ENCODE results near the gene NTSR1. TPM values are rescaled to one million over a fixed set of nuclear protein-coding genes. Genes with fewer than 3 reads are reported as not detected.

The NTSR1 gene
- total and polyA plus RNA-seq, 2 donors (not counting 1 experiment from before 2014, with no cell fraction given) = not detected

- no peak for ATAC-seq (ENCODE audit: low read depth)
- no peak overlapping the region for H3K9ac ChIP-seq (ENCODE audit: low read length)
- ChIA-PET POLR2A (no interaction called here), CTCF (no interaction called here)
- no peak overlapping the region for H3K4me3 ChIP-seq (ENCODE audit: control extremely low read depth in 1 of 5, extremely low read depth in 1 of 5, insufficient read depth in 1 of 5, low read depth in 2 of 5, low read length in 4 of 5)
- Mint-ChIP-seq H3K4me1 (peaks cover 36% of the 10 kb centered on the region), H3K27ac (no peak overlapping the region), H3K27me3 (no peaks in the 10 kb centered on the region), H3K4me3 (no peak overlapping the region), H3K9me3 (ENCODE audit: insufficient read depth) (no peaks in the 10 kb centered on the region)
- no peaks in the 10 kb centered on the region for H3K79me2 ChIP-seq (ENCODE audit: control insufficient read depth, insufficient read depth, low read length)
- H3K9me3 ChIP-seq (ENCODE audit: control extremely low read depth in 1 of 3, control insufficient read depth in 2 of 3, insufficient read depth in 1 of 3, low read length in 2 of 3) = peaks cover 0 to 3% (median 0%) of the 10 kb centered on the region in 3 donors
- WGBS (ENCODE audit: insufficient coverage) = 77% methylated on average over 10 of the region's 14 CpGs
- H2AFZ ChIP-seq (ENCODE audit: insufficient read depth, low read depth, low read length, poor library complexity, severe bottlenecking) = no peak overlapping the region
- intact Hi-C loops (cut with micrococcal nuclease) = no loop called here
- H4K20me1 ChIP-seq (ENCODE audit: control insufficient read depth, insufficient read depth, low read length, poor library complexity, severe bottlenecking) = no peaks in the 10 kb centered on the region
- H3K27ac ChIP-seq (ENCODE audit: low read length in 2 of 2) = no peak overlapping the region
- H3K4me2 ChIP-seq (replicated peaks; ENCODE audit: low read depth, low read length, poor library complexity, severe bottlenecking) = no peak overlapping the region
- DNase-seq = no peak
- no peaks in the 10 kb centered on the region for H3K36me3 ChIP-seq (replicated peaks in 1 of 2; ENCODE audit: control extremely low read depth in 1 of 2, control insufficient read depth in 1 of 2, extremely low read depth in 1 of 2, insufficient read depth in 2 of 2, low read length in 1 of 2)
- no peak for TF ChIP-seq EZH2 (IDR thresholded peaks at IDR 0.05; ENCODE audit: borderline replicate concordance, insufficient read depth, low read depth, low read length, poor library complexity, severe bottlenecking)
- TF ChIP-seq, protein P1, sequence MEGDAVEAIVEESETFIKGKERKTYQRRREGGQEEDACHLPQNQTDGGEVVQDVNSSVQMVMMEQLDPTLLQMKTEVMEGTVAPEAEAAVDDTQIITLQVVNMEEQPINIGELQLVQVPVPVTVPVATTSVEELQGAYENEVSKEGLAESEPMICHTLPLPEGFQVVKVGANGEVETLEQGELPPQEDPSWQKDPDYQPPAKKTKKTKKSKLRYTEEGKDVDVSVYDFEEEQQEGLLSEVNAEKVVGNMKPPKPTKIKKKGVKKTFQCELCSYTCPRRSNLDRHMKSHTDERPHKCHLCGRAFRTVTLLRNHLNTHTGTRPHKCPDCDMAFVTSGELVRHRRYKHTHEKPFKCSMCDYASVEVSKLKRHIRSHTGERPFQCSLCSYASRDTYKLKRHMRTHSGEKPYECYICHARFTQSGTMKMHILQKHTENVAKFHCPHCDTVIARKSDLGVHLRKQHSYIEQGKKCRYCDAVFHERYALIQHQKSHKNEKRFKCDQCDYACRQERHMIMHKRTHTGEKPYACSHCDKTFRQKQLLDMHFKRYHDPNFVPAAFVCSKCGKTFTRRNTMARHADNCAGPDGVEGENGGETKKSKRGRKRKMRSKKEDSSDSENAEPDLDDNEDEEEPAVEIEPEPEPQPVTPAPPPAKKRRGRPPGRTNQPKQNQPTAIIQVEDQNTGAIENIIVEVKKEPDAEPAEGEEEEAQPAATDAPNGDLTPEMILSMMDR (IDR thresholded peaks at IDR 0.05) = no peak
- peaks cover 16 to 36% of the 10 kb centered on the region in 2 donors for H3K4me1 ChIP-seq (ENCODE audit: control insufficient read depth in 2 of 2, insufficient read depth in 2 of 2, low read length in 2 of 2)
- no peaks in the 10 kb centered on the region for H3K27me3 ChIP-seq (replicated peaks in 1 of 4; ENCODE audit: control extremely low read depth in 1 of 4, control insufficient read depth in 3 of 4, insufficient read depth in 4 of 4, low read length in 3 of 4)
These were observed 27.9 kb downstream of the NTSR1 start for GRCh38 chr20:62736407-62737071.

GRCh38 chr20:62737271-62737811, 28.7 kb downstream of the NTSR1 start:
- DNase-seq = no peak

More at GRCh38 chr20:62737271-62737811, 28.7 kb downstream of the NTSR1 start:
- H3K9ac ChIP-seq (ENCODE audit: low read length) = no peak overlapping the region
- H2AFZ ChIP-seq (ENCODE audit: insufficient read depth, low read depth, low read length, poor library complexity, severe bottlenecking) = no peak overlapping the region
- POLR2A ChIA-PET = no interaction called here
- no peaks in the 10 kb centered on the region for H3K27me3 ChIP-seq (replicated peaks in 1 of 4; ENCODE audit: control extremely low read depth in 1 of 4, control insufficient read depth in 3 of 4, insufficient read depth in 4 of 4, low read length in 3 of 4)
- Mint-ChIP-seq H3K27me3 (no peaks in the 10 kb centered on the region), H3K4me3 (no peak overlapping the region), H3K4me1 (peaks cover 36% of the 10 kb centered on the region), H3K9me3 (ENCODE audit: insufficient read depth) (no peaks in the 10 kb centered on the region), H3K27ac (no peak overlapping the region)
- peaks cover 0 to 3% (median 0%) of the 10 kb centered on the region in 3 donors for H3K9me3 ChIP-seq (ENCODE audit: control extremely low read depth in 1 of 3, control insufficient read depth in 2 of 3, insufficient read depth in 1 of 3, low read length in 2 of 3)
- H3K36me3 ChIP-seq (replicated peaks in 1 of 2; ENCODE audit: control extremely low read depth in 1 of 2, control insufficient read depth in 1 of 2, extremely low read depth in 1 of 2, insufficient read depth in 2 of 2, low read length in 1 of 2) = no peaks in the 10 kb centered on the region
- intact Hi-C loops (cut with micrococcal nuclease) = no loop called here
- CTCF ChIA-PET = no interaction called here
- 91% methylated on average over 20 of the region's 20 CpGs for WGBS (ENCODE audit: insufficient coverage)
- no peaks in the 10 kb centered on the region for H4K20me1 ChIP-seq (ENCODE audit: control insufficient read depth, insufficient read depth, low read length, poor library complexity, severe bottlenecking)
- TF ChIP-seq, protein P1 (IDR thresholded peaks at IDR 0.05) = no peak
- TF ChIP-seq EZH2 (IDR thresholded peaks at IDR 0.05; ENCODE audit: borderline replicate concordance, insufficient read depth, low read depth, low read length, poor library complexity, severe bottlenecking) = no peak
- H3K4me1 ChIP-seq (ENCODE audit: control insufficient read depth in 2 of 2, insufficient read depth in 2 of 2, low read length in 2 of 2) = peaks cover 16 to 37% of the 10 kb centered on the region in 2 donors
- H3K4me3 ChIP-seq (ENCODE audit: control extremely low read depth in 1 of 5, extremely low read depth in 1 of 5, insufficient read depth in 1 of 5, low read depth in 2 of 5, low read length in 4 of 5) = no peak overlapping the region
- H3K79me2 ChIP-seq (ENCODE audit: control insufficient read depth, insufficient read depth, low read length) = no peaks in the 10 kb centered on the region
- ATAC-seq (ENCODE audit: low read depth) = no peak
- H3K4me2 ChIP-seq (replicated peaks; ENCODE audit: low read depth, low read length, poor library complexity, severe bottlenecking) = no peak overlapping the region
- no peak overlapping the region for H3K27ac ChIP-seq (ENCODE audit: low read length in 2 of 2)

Measured in B cell (primary cell).